Stimulated activated CD8-positive, alpha-beta memory T cell treated with anti-CD3 and anti-CD28 coated beads, Interleukin-15, amount 100 ng/mL, for 24 hours (primary cell): ENCODE data around the gene LARP1B.
"Not testable (repeated sequence)": the region's sequence is repeated elsewhere in the genome, so short reads cannot be mapped to it uniquely, and the experiment has no call there.

Experiments
- DNase-seq: peaks from one replicate; pipeline ENCODE4 v3.0.0-alpha.2; 2020; ENCODE audit warnings: low read depth

Gene LARP1B

GRCh38 chr4:128225148-128225547 lies 164.0 kb downstream of the LARP1B start:
- DNase-seq = no peak

- no peak for DNase-seq
These were observed 167.0 kb downstream of the LARP1B start for GRCh38 chr4:128227991-128228571.

GRCh38 chr4:128228845-128229795 lies 168.0 kb downstream of the LARP1B start:
- DNase-seq = no peak

GRCh38 chr4:128232719-128233118 lies 171.6 kb downstream of the LARP1B start:
- no peak for DNase-seq

GRCh38 chr4:128234836-128235235 lies 173.7 kb downstream of the LARP1B start:
- no peak for DNase-seq

- DNase-seq = no peak
These were observed 179.9 kb downstream of the LARP1B start for GRCh38 chr4:128241019-128241418.

- DNase-seq = no peak
These were observed 180.4 kb downstream of the LARP1B start for GRCh38 chr4:128241425-128241913.

GRCh38 chr4:128241981-128242380 lies 180.9 kb downstream of the LARP1B start:
- DNase-seq = no peak

GRCh38 chr4:128242601-128243000 lies 181.5 kb downstream of the LARP1B start:
- no peak for DNase-seq

GRCh38 chr4:128244379-128244778 lies 183.3 kb downstream of the LARP1B start:
- no peak for DNase-seq

GRCh38 chr4:128245391-128245790 lies 184.3 kb downstream of the LARP1B start:
- DNase-seq = not testable (repeated sequence)

GRCh38 chr4:128247906-128248305 lies 186.8 kb downstream of the LARP1B start:
- DNase-seq = no peak

GRCh38 chr4:128249787-128250668 lies 188.9 kb downstream of the LARP1B start:
- DNase-seq = no peak

- DNase-seq = no peak
These were observed 194.8 kb downstream of the LARP1B start for GRCh38 chr4:128255906-128256305.

GRCh38 chr4:128256539-128256938 lies 195.4 kb downstream of the LARP1B start:
- no peak for DNase-seq

- DNase-seq = not testable (repeated sequence)
These were observed 197.1 kb downstream of the LARP1B start for GRCh38 chr4:128258166-128258565.

- DNase-seq = not testable (repeated sequence)
These were observed 198.8 kb downstream of the LARP1B start for GRCh38 chr4:128259889-128260288.
